Endothelial cell of umbilical vein (primary cell): ENCODE data around the gene ITPR1. TPM values are rescaled to one million over a fixed set of nuclear protein-coding genes. Genes with fewer than 3 reads are reported as not detected.

Experiments
- BruUV-seq: library from RNA; stranded (reverse); fragments of 400-500 nt; replicated peaks from 2 replicates; lab custom pipeline; 2021; lab: Mats Ljungman, UMichigan
- CTCF ChIA-PET: fragments of 300-600, 350-600 bp; sonication (Branson Sonifier 250); formaldehyde crosslinking; loops from one replicate; lab custom pipeline; 2021; ENCODE audit warnings: antibody characterized with exemption, inconsistent platforms; lab: Charles Lee
- POLR2A ChIA-PET: fragments of 300-600, 350-600 bp; sonication (Branson Sonifier 250); formaldehyde crosslinking; loops from one replicate; lab custom pipeline; 2021; ENCODE audit warnings: antibody characterized with exemption, inconsistent platforms; lab: Charles Lee
- DNase-seq: peaks from one replicate; pipeline ENCODE4 v3.0.0-alpha.2; 2011; ENCODE audit warnings: low read depth, low spot score
- FAIRE-seq: peaks from 2 replicates; lab custom pipeline; 2011; peaks lifted over from hg19 to GRCh38; lab: Jason Lieb, UNC
- H2AFZ ChIP-seq: 2 replicates; pipeline ENCODE4 v1.6.0; 2012; ENCODE audit warnings: low read depth, low read length, control low read depth, inconsistent platforms
- H3K27ac ChIP-seq: 2 replicates; pipeline ENCODE4 v1.5.1; 2011; ENCODE audit warnings: low read depth, mild to moderate bottlenecking, control low read depth, low read length, moderate library complexity; ENCODE audit not compliant: insufficient read depth
- H3K27me3 ChIP-seq, 2 experiments: 2 replicates each; pipeline versions ENCODE4 v1.6.0 to v1.6.1; 2011; ENCODE audit warnings: low read length in 2 of 2, mixed read lengths in 1 of 2; ENCODE audit not compliant: control insufficient read depth in 2 of 2, insufficient read depth in 2 of 2
- H3K36me3 ChIP-seq, 2 experiments: 2 replicates in 1 of 2; 3 replicates in 1 of 2; pipeline ENCODE4 v1.5.1; 2011; ENCODE audit warnings: low read length in 2 of 2, mild to moderate bottlenecking in 1 of 2, moderate library complexity in 1 of 2; ENCODE audit not compliant: control insufficient read depth in 2 of 2, insufficient read depth in 2 of 2; ENCODE audit errors: extremely low read depth in 1 of 2
- H3K4me1 ChIP-seq: 3 replicates; pipeline ENCODE4 v1.5.1; 2011; ENCODE audit warnings: mild to moderate bottlenecking, low read length; ENCODE audit not compliant: control insufficient read depth, insufficient read depth; ENCODE audit errors: extremely low read depth
- H3K4me2 ChIP-seq: 2 replicates; pipeline ENCODE4 v1.6.1; 2011; ENCODE audit warnings: low read length, control low read depth, mixed read lengths; ENCODE audit not compliant: insufficient read depth
- H3K4me3 ChIP-seq, 3 experiments: fragments of 200-600 bp in 1 of 3; sonication (generic), shearing (Covaris generic) in 1 of 3; replicated peaks in 1 of 3; 2 replicates each; pipeline ENCODE4 v1.5.1; 2011 to 2016; ENCODE audit warnings: control low read depth in 3 of 3, low read length in 3 of 3, mild to moderate bottlenecking in 2 of 3, inconsistent platforms in 1 of 3, low read depth in 1 of 3, moderate library complexity in 1 of 3; ENCODE audit not compliant: insufficient read depth in 1 of 3
- H3K79me2 ChIP-seq: 2 replicates; pipeline ENCODE4 v1.6.0; 2012; ENCODE audit warnings: low read length, inconsistent platforms; ENCODE audit not compliant: control insufficient read depth, insufficient read depth
- H3K9ac ChIP-seq: replicated peaks from 2 replicates; pipeline ENCODE3; 2011; ENCODE audit warnings: low read length, control low read depth; ENCODE audit not compliant: insufficient read depth; ENCODE audit errors: extremely low read depth
- H3K9me1 ChIP-seq: replicated peaks from 3 replicates; pipeline ENCODE4 v1.6.0; 2011; ENCODE audit warnings: mild to moderate bottlenecking, low read length; ENCODE audit not compliant: control insufficient read depth, insufficient read depth; ENCODE audit errors: extremely low read depth
- H3K9me3 ChIP-seq: replicated peaks from 2 replicates; pipeline ENCODE4 v1.5.1; 2012; ENCODE audit warnings: low read length, inconsistent platforms; ENCODE audit not compliant: control insufficient read depth, insufficient read depth
- H4K20me1 ChIP-seq: replicated peaks from 2 replicates; pipeline ENCODE3; 2011; ENCODE audit warnings: mild to moderate bottlenecking, low read length; ENCODE audit not compliant: control insufficient read depth, insufficient read depth; ENCODE audit errors: extremely low read depth
- CTCF ChIP-seq, 2 donors: IDR thresholded peaks; 1 replicate in 1 of 2; 2 replicates in 1 of 2; pipeline ENCODE4 v1.5.1; 2011; ENCODE audit warnings: low read length in 2 of 2, mild to moderate bottlenecking in 2 of 2, moderate library complexity in 2 of 2, control low read depth in 1 of 2, inconsistent platforms in 1 of 2, low read depth in 1 of 2; ENCODE audit not compliant: insufficient read depth in 1 of 2; ENCODE audit errors: extremely low read depth in 1 of 2
- EZH2 ChIP-seq: IDR thresholded peaks from 2 replicates; pipeline ENCODE4 v1.6.1; 2012; ENCODE audit warnings: borderline replicate concordance, low read depth, mild to moderate bottlenecking, moderate library complexity, low read length, inconsistent platforms; ENCODE audit not compliant: severe bottlenecking
- FOS ChIP-seq: IDR thresholded peaks from 2 replicates; pipeline ENCODE4 v1.6.1; 2011; ENCODE audit warnings: mild to moderate bottlenecking, low read length, moderate library complexity, borderline replicate concordance; ENCODE audit not compliant: insufficient read depth
- GATA2 ChIP-seq: IDR thresholded peaks from 2 replicates; pipeline ENCODE4 v1.7.0; 2011; ENCODE audit warnings: low read depth, mild to moderate bottlenecking, moderate library complexity, mixed read lengths, low read length; ENCODE audit not compliant: insufficient read length, insufficient read depth
- JUN ChIP-seq: IDR thresholded peaks from 2 replicates; pipeline ENCODE4 v1.6.1; 2011; ENCODE audit warnings: borderline replicate concordance, low read depth; ENCODE audit not compliant: insufficient read length, insufficient read depth
- MAX ChIP-seq: IDR thresholded peaks from 2 replicates; pipeline ENCODE4 v1.6.1; 2011; ENCODE audit not compliant: insufficient read depth, insufficient read length
- MYC ChIP-seq: IDR thresholded peaks from one replicate; pipeline ENCODE4 v1.6.1; 2011; ENCODE audit warnings: mild to moderate bottlenecking, low read depth, low read length
- POLR2A ChIP-seq: IDR thresholded peaks from 2 replicates; pipeline ENCODE4 v1.6.1; 2012; ENCODE audit warnings: low read depth, mild to moderate bottlenecking, control low read depth, low read length
- POLR2AphosphoS5 ChIP-seq: IDR thresholded peaks from 2 replicates; pipeline ENCODE4 v1.6.1; 2012; ENCODE audit warnings: low read depth, mild to moderate bottlenecking, control low read depth, low read length, moderate library complexity; ENCODE audit not compliant: insufficient read depth
- dilution Hi-C: fragments of 300-500 bp; cut with MboI; formaldehyde crosslinking; loops from one replicate; pipeline ENCODE4 v1.15.0; 2019; ENCODE audit warnings: low sequenced_read_pairs; ENCODE audit not compliant: extremely low pct_ligation_motif_present
- intact Hi-C: fragments of 100-400 bp; cut with micrococcal nuclease; formaldehyde crosslinking; loops from one replicate; pipeline ENCODE4 v1.10.0; 2022
- polyA plus RNA-seq, 4 experiments: library from polyadenylated mRNA; depleted of rRNA in 3 of 4; stranded (reverse) in 3 of 4; unstranded in 1 of 4; fragments of >200 nt; gene quantifications; 2 replicates each; pipeline versions ENCODE4 v1.2.1 to v1.2.3, GENCODE V29; 2011 to 2012; ENCODE audit warnings: missing spikeins in 1 of 4
- total RNA-seq: library from RNA; stranded (reverse); gene quantifications from 2 replicates; pipeline ENCODE4 v1.2.3, GENCODE V29; 2021

Gene ITPR1
- total and polyA plus RNA-seq, 2 donors (not counting 3 experiments of a cell fraction or from before 2014, with no cell fraction given), result 5.1 to 16.1 TPM

- dilution Hi-C loops, result no loop called here
- BruUV-seq, result no TSS peak
- no peak overlapping the region for H3K27ac ChIP-seq
- no peak overlapping the region for H2AFZ ChIP-seq
- POLR2A ChIA-PET, result no interaction called here
- peaks cover 15% of the 10 kb centered on the region for H3K4me1 ChIP-seq
- no peaks in the 10 kb centered on the region for H3K9me1 ChIP-seq
- no peak overlapping the region for H3K4me2 ChIP-seq
- no peaks in the 10 kb centered on the region for H3K27me3 ChIP-seq
- no peak overlapping the region for H3K4me3 ChIP-seq
- no peak for DNase-seq
- H3K79me2 ChIP-seq, result no peaks in the 10 kb centered on the region
- no peaks in the 10 kb centered on the region for H3K36me3 ChIP-seq
- H4K20me1 ChIP-seq, result no peaks in the 10 kb centered on the region
- intact Hi-C loops, result loop anchor here (5.0 kb wide), 1 partner anchor 477 kb away; the partner anchor contains the start of gene EDEM1
- CTCF ChIA-PET, result interaction anchor here (0.7 to 3.4 kb wide), 6 partner anchors 11 to 357 kb away, joined by 3 to 382 read pairs (median 6); partner anchors contain the start of gene BHLHE40
- no peaks in the 10 kb centered on the region for H3K9me3 ChIP-seq
- no peak for FAIRE-seq
- no peak overlapping the region for H3K9ac ChIP-seq
- TF ChIP-seq GATA2 (no peak), CTCF (IDR thresholded peaks at IDR 0.05; ENCODE audit: extremely low read depth in 1 of 2, insufficient read depth in 1 of 2, low read depth in 1 of 2, low read length in 2 of 2) (no peak), MYC (no peak), POLR2A (no peak), EZH2 (no peak), JUN (no peak), POLR2AphosphoS5 (no peak), FOS (no peak), MAX (no peak)
Observed at GRCh38 chr3:4710191-4710590, 217.0 kb downstream of the ITPR1 start.
